Neuron (in vitro differentiated cells): ENCODE measurements around the gene TSPAN4.

Experiments
- H2AFZ ChIP-seq: one replicate; pipeline ENCODE4 v1.6.1; 2013; ENCODE audit warnings: low read depth, mild to moderate bottlenecking, inconsistent platforms, low read length, moderate library complexity
- H3K27me3 ChIP-seq: one replicate; pipeline ENCODE4 v1.6.1; 2013; ENCODE audit warnings: low read length; ENCODE audit not compliant: insufficient read depth
- H3K36me3 ChIP-seq: one replicate; pipeline ENCODE4 v1.6.1; 2013; ENCODE audit warnings: low read length; ENCODE audit not compliant: insufficient read depth
- H3K4me1 ChIP-seq: one replicate; pipeline ENCODE4 v1.6.1; 2013; ENCODE audit warnings: low read length; ENCODE audit not compliant: insufficient read depth
- H3K4me3 ChIP-seq: 2 replicates; pipeline ENCODE4 v1.5.1; 2013; ENCODE audit warnings: mild to moderate bottlenecking, low read length, moderate library complexity
- H3K9me3 ChIP-seq: one replicate; pipeline ENCODE4 v1.6.1; 2013; ENCODE audit warnings: low read length

Gene TSPAN4

DNA sequence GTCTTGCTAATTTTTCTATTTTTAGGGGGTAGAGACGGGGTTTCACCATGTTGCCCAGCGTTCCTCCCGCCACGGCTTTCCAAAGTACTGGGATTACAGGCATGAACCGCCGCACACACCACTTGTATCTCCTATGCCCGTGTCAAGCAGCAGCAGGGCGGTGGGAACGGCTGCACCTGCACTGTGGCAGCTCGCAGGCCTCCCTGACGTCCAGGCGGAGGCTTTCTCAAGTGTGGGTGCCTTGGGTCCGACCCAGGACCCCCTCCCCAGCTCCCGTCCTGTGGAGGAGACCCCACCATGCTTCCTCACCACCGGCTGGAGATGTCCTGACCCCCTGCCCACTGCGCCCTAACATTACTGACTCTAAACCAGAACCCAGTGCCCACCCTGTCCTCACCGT is 25.7 kb downstream of the TSPAN4 start:
- Histone ChIP-seq H3K36me3 (peaks cover 16% of the 10 kb centered on the region), H3K9me3 (no peaks in the 10 kb centered on the region), H2AFZ (no peak overlapping the region), H3K4me1 (no peaks in the 10 kb centered on the region), H3K4me3 (no peak overlapping the region), H3K27me3 (no peaks in the 10 kb centered on the region)

DNA sequence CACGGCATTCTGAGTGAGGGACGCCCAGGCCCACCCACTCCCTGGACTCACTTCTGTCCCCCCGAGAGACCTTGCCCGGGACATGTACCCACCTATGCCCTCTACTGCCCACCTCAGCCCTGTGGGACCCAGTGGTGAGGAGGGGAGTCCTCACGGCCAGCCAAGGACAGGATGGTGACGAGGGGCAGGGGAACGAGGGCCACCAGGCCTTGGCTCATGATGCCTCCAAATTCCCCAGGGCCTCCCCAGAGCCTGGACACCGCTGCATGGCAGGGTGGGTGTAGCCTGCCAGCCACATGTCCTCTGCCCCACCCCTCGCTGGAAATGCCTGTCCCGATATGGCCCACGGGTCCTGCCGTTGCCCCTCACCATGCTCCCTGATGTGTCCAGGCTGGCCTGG is 26.1 kb downstream of the TSPAN4 start:
- peaks cover 16% of the 10 kb centered on the region for H3K36me3 ChIP-seq
- no peaks in the 10 kb centered on the region for H3K9me3 ChIP-seq
- H3K4me1 ChIP-seq = no peaks in the 10 kb centered on the region
- H2AFZ ChIP-seq = no peak overlapping the region
- no peak overlapping the region for H3K4me3 ChIP-seq
- H3K27me3 ChIP-seq = no peaks in the 10 kb centered on the region

DNA sequence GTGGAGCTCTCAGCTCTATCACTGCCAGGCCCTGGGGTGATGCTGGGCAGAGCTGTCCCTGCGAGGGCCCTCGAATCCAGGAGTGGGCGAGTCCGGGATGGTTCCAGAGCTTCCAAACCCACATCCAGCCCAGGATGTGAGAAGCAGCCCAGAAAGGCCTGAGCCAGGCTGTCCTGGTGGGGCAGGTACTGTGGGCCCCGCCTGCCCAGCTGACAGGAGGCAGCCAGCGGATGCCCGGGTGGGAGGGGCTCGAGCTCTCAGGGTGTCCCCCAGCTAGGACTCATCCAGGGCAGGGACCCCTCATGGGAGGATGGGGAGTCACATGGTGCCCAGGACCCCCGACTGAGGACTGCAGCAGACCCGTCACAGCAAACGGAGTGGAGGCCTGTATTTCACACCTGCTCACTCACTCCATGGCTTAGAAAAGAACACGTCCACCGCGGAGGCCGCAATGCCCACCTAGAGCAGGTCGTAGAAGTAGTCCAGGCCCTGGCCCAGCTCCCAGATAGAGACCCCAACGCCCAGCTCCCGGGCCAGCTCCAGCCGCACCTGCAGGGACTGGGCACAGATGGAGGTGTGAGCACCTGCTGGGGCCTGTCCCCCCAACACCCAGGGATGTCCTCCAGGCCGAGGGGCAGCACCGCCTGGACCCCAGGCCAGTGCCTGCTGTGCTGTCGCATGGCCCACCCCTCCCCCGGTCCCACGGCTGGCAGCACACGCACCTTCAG is 26.9 kb downstream of the TSPAN4 start:
- Histone ChIP-seq H3K4me3 (no peak overlapping the region), H3K36me3 (peaks cover 16% of the 10 kb centered on the region), H3K9me3 (no peaks in the 10 kb centered on the region), H3K4me1 (no peaks in the 10 kb centered on the region), H2AFZ (no peak overlapping the region), H3K27me3 (no peaks in the 10 kb centered on the region)

DNA sequence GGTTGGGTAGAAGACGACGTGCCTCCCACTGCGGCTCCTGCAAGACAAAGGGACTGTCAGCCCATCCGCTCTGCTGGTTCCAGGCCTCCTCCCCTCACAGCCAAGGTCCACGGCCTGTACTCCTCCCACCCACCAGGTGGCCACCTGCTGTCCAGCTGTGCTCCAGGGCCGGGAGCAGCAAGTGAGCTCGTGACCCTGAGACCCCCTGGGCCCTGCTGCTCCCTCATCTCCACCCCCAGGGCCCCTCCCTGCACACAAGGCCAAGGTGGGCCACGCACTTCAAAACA is 27.4 kb downstream of the TSPAN4 start:
- no peak overlapping the region for H2AFZ ChIP-seq
- H3K4me1 ChIP-seq = no peaks in the 10 kb centered on the region
- H3K27me3 ChIP-seq = no peaks in the 10 kb centered on the region
- no peaks in the 10 kb centered on the region for H3K9me3 ChIP-seq
- peaks cover 16% of the 10 kb centered on the region for H3K36me3 ChIP-seq
- H3K4me3 ChIP-seq = no peak overlapping the region

DNA sequence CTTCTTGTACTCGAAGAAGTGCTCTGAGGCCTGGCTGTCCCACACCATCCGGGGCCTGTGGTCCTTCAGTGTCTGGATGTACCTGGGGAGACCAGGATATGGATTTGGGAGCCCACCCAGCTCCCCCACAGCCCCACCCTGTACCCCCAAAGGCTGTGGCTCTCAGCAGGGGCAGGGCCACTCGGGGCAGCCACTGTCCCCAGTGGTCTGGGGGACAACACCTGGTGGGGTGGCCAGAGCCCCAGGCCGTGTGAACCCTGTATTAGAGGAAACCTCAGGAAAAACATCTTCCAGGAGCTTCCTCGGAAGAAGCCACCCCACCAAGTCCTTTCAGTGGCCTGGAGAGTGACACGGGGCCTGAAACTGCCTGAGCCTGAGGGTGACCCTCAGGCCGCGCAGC is 27.8 kb downstream of the TSPAN4 start:
- H2AFZ ChIP-seq = no peak overlapping the region

DNA sequence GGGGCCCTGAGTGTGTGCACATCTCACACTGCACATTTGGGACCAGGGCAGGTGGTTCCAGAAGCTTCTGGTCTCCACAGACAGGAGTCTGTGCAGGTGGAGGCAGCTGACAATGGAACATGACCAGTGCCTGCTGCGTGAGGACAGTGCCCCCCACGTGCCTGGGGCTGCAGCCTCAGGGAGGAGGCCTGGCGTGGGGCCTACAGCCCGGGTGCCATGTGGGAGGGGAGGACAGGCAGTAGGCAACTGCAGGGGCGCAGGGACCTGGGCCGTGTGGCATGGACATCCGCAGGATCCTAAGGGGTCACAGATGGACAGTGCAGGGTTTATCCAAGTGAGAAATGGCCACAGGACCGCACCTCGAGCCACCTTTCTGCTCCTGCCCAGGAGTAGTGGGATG is 28.8 kb downstream of the TSPAN4 start:
- H3K27me3 ChIP-seq = no peaks in the 10 kb centered on the region
- no peaks in the 10 kb centered on the region for H3K9me3 ChIP-seq
- H2AFZ ChIP-seq = no peak overlapping the region
- no peaks in the 10 kb centered on the region for H3K4me1 ChIP-seq
- H3K4me3 ChIP-seq = no peak overlapping the region
- peaks cover 7% of the 10 kb centered on the region for H3K36me3 ChIP-seq

More for the DNA sequence above, 27.8 kb downstream of the TSPAN4 start:
- H3K4me3 ChIP-seq = no peak overlapping the region
- no peaks in the 10 kb centered on the region for H3K9me3 ChIP-seq
- peaks cover 16% of the 10 kb centered on the region for H3K36me3 ChIP-seq
- no peaks in the 10 kb centered on the region for H3K4me1 ChIP-seq
- H3K27me3 ChIP-seq = no peaks in the 10 kb centered on the region

DNA sequence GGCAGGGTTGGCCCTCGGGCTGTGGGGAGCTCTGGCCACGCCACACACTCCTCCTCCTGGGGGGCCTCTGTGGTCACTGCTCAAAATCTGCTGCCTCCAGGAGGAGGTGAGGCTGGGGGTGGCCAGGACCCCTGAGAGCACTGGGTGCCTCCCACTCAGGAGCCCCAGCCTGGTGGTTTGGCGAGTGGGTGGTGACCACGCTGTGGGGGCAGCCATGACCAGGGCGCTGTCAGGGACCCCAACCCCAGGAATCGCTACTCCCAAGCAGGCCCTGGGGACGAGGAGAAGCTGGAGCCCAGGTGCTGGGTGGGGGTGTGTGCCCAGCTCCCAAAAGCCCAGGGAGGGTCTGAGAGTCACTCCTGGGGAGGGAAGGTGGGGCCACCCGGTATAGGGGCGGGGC is 30.1 kb downstream of the TSPAN4 start:
- no peak overlapping the region for H2AFZ ChIP-seq
- no peak overlapping the region for H3K4me3 ChIP-seq
- H3K36me3 ChIP-seq = peaks cover 9% of the 10 kb centered on the region
- H3K4me1 ChIP-seq = no peaks in the 10 kb centered on the region
- no peaks in the 10 kb centered on the region for H3K9me3 ChIP-seq
- no peaks in the 10 kb centered on the region for H3K27me3 ChIP-seq

DNA sequence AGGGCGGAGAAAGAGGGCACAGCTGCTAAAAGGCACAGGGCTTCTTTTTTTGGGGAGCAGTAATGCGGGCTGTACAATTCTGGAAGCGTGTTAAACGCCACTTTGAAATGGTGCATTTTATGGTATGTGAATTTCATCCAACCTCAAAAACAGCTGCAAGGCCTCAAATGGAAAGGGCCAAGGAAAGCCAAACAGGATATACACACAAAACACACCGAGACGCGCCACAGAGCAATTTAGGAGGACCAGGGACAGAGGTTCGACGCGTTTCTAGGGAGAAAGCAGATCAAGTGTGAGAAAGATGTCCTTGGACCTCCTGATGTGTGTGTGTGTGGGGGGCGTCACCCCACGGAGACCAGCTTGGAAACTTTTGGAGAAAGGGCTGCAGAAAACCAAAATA is 31.1 kb downstream of the TSPAN4 start:
- Histone ChIP-seq H3K36me3 (peaks cover 11% of the 10 kb centered on the region), H2AFZ (no peak overlapping the region), H3K4me1 (no peaks in the 10 kb centered on the region)

DNA sequence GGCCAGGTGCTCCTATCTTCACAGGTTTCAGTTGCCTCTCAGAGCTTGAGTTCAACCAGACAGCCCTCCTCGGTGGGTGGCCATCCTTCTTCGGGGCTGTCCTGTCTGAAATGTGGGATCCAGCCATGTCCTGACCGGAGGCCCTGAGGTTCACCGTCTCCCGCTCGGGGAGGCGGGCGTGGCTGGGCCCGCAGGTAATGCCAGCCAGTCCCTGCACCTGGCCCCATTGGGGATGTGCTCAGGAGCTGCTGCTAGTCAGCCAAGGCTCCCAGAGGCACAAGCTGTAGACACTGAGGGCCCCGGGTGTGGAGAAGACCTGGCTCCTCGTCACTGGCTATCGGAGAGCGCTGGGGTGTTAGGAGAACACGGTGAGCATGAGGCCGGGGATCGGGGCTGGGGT is 32.6 kb downstream of the TSPAN4 start:
- no peak overlapping the region for H2AFZ ChIP-seq
- H3K9me3 ChIP-seq = no peaks in the 10 kb centered on the region
- no peaks in the 10 kb centered on the region for H3K4me1 ChIP-seq
- H3K4me3 ChIP-seq = no peak overlapping the region
- H3K36me3 ChIP-seq = peaks cover 14% of the 10 kb centered on the region
- H3K27me3 ChIP-seq = no peaks in the 10 kb centered on the region

More for the DNA sequence above, 31.1 kb downstream of the TSPAN4 start:
- no peaks in the 10 kb centered on the region for H3K9me3 ChIP-seq
- H3K27me3 ChIP-seq = no peaks in the 10 kb centered on the region
- no peak overlapping the region for H3K4me3 ChIP-seq

DNA sequence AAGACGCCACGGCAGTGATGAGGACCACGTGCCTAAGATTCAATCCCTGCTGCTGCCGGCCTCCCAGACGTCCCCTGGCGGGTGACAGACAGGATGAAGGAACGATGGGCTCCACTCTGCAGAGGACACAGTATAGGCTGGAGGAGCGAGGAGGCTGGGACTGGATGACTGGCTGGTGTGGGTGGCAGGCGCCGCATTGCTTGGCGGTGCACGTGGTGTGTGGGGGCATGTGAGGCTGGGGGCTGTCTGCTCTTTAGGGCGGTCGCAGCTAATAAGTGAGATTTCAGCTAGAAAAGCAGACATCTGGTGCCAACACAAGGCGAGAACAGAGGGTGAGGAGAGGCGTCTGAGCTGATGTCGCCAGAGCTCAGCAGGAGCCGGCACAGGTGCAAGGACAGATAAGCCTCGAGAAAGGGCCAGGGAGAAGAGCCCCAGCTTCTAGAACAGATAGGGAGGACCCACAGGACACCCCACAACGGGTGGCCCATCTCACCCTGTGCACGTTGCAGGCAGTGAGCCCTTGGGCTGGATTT is 33.2 kb downstream of the TSPAN4 start:
- H3K4me1 ChIP-seq = no peaks in the 10 kb centered on the region
- no peak overlapping the region for H3K4me3 ChIP-seq
- H3K36me3 ChIP-seq = peaks cover 15% of the 10 kb centered on the region
- H2AFZ ChIP-seq = no peak overlapping the region
- no peaks in the 10 kb centered on the region for H3K9me3 ChIP-seq
- H3K27me3 ChIP-seq = no peaks in the 10 kb centered on the region

DNA sequence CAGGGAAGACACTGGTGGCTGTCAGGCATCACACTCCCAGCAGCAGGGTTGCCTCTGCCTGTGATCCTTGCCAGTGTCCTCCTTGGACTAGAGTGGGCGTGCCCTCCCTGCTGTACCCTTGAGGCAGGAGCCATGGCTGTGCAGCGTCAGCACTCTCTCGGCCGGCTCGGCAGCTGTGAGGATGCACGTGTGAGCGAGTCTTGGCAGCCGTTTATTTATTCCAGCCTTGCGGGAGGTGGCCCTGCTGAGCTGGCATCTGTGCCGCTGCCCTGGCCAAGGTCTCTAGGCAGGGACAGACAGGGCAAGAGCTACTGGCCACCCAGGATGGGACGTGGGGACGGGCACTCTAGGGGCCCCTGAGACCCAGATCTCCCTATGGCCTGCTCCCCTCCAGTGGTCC is 33.9 kb downstream of the TSPAN4 start:
- H3K36me3 ChIP-seq = peaks cover 19% of the 10 kb centered on the region
- no peaks in the 10 kb centered on the region for H3K4me1 ChIP-seq
- no peaks in the 10 kb centered on the region for H3K9me3 ChIP-seq
- no peak overlapping the region for H3K4me3 ChIP-seq
- H2AFZ ChIP-seq = no peak overlapping the region
- H3K27me3 ChIP-seq = no peaks in the 10 kb centered on the region

DNA sequence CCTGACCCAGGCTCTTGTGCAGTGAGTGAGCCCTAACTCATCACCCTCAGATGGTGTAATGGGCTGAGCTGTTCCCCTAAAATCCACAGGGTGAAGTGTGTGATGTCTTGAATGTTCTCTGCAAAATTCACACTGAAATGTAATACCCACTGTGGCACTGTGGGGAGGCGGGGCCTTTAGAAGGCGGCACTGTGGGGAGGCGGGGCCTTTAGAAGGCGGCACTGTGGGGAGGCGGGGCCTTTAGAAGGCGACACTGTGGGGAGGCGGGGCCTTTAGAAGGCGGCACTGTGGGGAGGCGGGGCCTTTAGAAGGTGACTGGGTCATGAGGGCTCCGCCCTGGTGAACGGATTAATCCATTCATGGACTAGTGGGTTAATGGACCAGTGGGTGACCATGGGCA is 34.9 kb downstream of the TSPAN4 start:
- H3K4me1 ChIP-seq = no peaks in the 10 kb centered on the region
- peaks cover 26% of the 10 kb centered on the region for H3K36me3 ChIP-seq
- H3K4me3 ChIP-seq = no peak overlapping the region
- no peaks in the 10 kb centered on the region for H3K9me3 ChIP-seq
- no peaks in the 10 kb centered on the region for H3K27me3 ChIP-seq
- no peak overlapping the region for H2AFZ ChIP-seq

DNA sequence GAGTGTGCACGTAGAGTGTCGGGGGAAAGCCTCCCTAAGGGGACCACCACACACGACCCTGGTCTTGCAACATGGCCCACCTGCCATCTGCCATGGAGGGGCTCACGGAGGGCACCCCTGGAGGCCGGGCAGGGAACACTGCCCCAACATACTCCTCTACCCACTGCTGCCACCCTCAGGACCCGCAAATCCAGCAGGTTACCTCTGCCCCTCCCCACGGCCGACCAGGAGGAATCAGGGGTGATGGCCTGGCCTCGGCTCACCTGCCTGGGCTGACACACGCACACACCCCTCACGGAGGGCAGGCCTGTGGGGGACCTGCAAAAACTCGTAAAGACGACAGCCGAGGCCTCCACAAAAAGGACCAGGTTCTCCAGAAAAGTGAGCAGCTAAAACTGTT is 37.8 kb downstream of the TSPAN4 start:
- Histone ChIP-seq H3K27me3 (no peaks in the 10 kb centered on the region), H3K4me3 (no peak overlapping the region), H3K4me1 (no peaks in the 10 kb centered on the region), H3K36me3 (peaks cover 37% of the 10 kb centered on the region), H3K9me3 (no peaks in the 10 kb centered on the region), H2AFZ (no peak overlapping the region)

DNA sequence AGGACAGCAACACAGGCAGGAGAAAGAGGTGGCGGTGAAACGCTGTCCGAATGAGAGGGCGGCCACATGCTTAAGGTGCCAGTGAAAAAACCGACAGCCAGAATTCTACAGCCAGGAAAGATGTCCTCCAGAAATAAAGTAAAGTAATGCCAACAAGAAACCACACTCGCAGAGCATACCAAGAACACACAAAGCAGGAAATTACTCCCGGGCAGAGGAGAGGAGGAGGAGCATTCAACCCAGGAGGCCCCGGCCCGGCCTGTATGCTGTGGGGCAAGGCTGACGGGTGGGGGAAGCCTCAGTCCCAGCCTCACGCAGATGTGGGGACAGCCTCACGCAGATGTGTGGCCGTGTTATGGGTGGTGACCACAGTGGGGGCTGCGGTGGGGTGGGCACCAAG is 39.9 kb downstream of the TSPAN4 start:
- Histone ChIP-seq H3K27me3 (no peaks in the 10 kb centered on the region), H3K9me3 (peaks cover 3% of the 10 kb centered on the region), H3K4me1 (no peaks in the 10 kb centered on the region), H3K36me3 (peaks cover 49% of the 10 kb centered on the region), H2AFZ (no peak overlapping the region), H3K4me3 (no peak overlapping the region)
